H1 (cell line): Measurements from ENCODE around the gene NXN. TPM values are rescaled to one million over a fixed set of nuclear protein-coding genes. Genes with fewer than 3 reads are reported as not detected.

Source experiments
- CTCF ChIA-PET: fragments of 300-600 bp; sonication (Branson Sonifier 250); formaldehyde crosslinking; loops from one replicate; lab custom pipeline; 2021; ENCODE audit not compliant: partially characterized antibody; lab: Charles Lee
- POLR2A ChIA-PET: fragments of 300-600 bp; sonication (Branson Sonifier 250); formaldehyde crosslinking; loops from one replicate; lab custom pipeline; 2021; ENCODE audit warnings: inconsistent platforms; ENCODE audit not compliant: partially characterized antibody; lab: Charles Lee
- DNase-seq, 2 experiments: peaks; one replicate each; pipeline versions ENCODE4 v3.0.0 to v3.0.0-alpha.2; 2010 to 2022; ENCODE audit warnings: low spot score in 2 of 2, low read depth in 1 of 2, mixed read lengths in 1 of 2
- FAIRE-seq: peaks from 2 replicates; lab custom pipeline; 2011; peaks lifted over from hg19 to GRCh38; lab: Jason Lieb, UNC
- H2AFZ ChIP-seq: 2 replicates; pipeline ENCODE4 v1.8.1; 2012; ENCODE audit warnings: low read length, inconsistent platforms
- H2AK5ac ChIP-seq: 2 replicates; pipeline ENCODE4 v1.6.1; 2013; ENCODE audit warnings: low read depth, low read length
- H2BK120ac ChIP-seq: replicated peaks from 2 replicates; pipeline ENCODE3; 2013; ENCODE audit warnings: low read depth, low read length, inconsistent platforms
- H2BK12ac ChIP-seq: 2 replicates; pipeline ENCODE4 v1.6.1; 2013; ENCODE audit warnings: low read depth, low read length
- H2BK15ac ChIP-seq: 2 replicates; pipeline ENCODE4 v1.6.1; 2013; ENCODE audit warnings: low read length
- H2BK20ac ChIP-seq: 2 replicates; pipeline ENCODE4 v1.6.1; 2013; ENCODE audit warnings: low read length
- H2BK5ac ChIP-seq: 2 replicates; pipeline ENCODE4 v1.6.1; 2013; ENCODE audit warnings: low read depth, low read length
- H3K14ac ChIP-seq: 2 replicates; pipeline ENCODE4 v1.6.1; 2013; ENCODE audit warnings: inconsistent platforms; ENCODE audit not compliant: insufficient read length
- H3K18ac ChIP-seq: 2 replicates; pipeline ENCODE4 v1.6.1; 2013; ENCODE audit warnings: low read length; ENCODE audit errors: extremely low read depth
- H3K23ac ChIP-seq: 2 replicates; pipeline ENCODE4 v1.6.1; 2013; ENCODE audit warnings: inconsistent platforms; ENCODE audit not compliant: insufficient read length
- H3K23me2 ChIP-seq: 2 replicates; pipeline ENCODE4 v1.6.1; 2013; ENCODE audit warnings: low read depth, low read length
- H3K27ac ChIP-seq: 2 replicates; pipeline ENCODE4 v1.6.1; 2011; ENCODE audit warnings: low read depth, low read length, inconsistent platforms
- H3K27me3 ChIP-seq, 4 experiments: replicated peaks in 1 of 4; 1 replicate in 1 of 4; 2 replicates in 3 of 4; pipeline versions ENCODE4 v1.6.1 to v1.8.1; 2011 to 2013; ENCODE audit warnings: low read length in 3 of 4, mild to moderate bottlenecking in 3 of 4, inconsistent platforms in 2 of 4, mixed read lengths in 2 of 4, moderate library complexity in 1 of 4; ENCODE audit not compliant: control insufficient read depth in 3 of 4, insufficient read depth in 3 of 4; ENCODE audit errors: extremely low read depth in 1 of 4
- H3K36me3 ChIP-seq, 4 experiments: 2 replicates each; pipeline versions ENCODE4 v1.6.1 to v1.8.1; 2011 to 2013; ENCODE audit warnings: mild to moderate bottlenecking in 4 of 4, low read length in 3 of 4, moderate library complexity in 2 of 4, control low read depth in 1 of 4, inconsistent platforms in 1 of 4; ENCODE audit not compliant: insufficient read depth in 4 of 4, control insufficient read depth in 2 of 4
- H3K4ac ChIP-seq: replicated peaks from 2 replicates; pipeline ENCODE3; 2013; ENCODE audit warnings: low read length, low read depth, mixed read lengths, inconsistent platforms; ENCODE audit not compliant: insufficient read length
- H3K4me1 ChIP-seq, 4 experiments: replicated peaks in 1 of 4; 1 replicate in 1 of 4; 2 replicates in 3 of 4; pipeline versions ENCODE4 v1.6.1 to v1.8.1; 2011 to 2013; ENCODE audit warnings: low read length in 3 of 4, inconsistent platforms in 2 of 4, mixed read lengths in 1 of 4; ENCODE audit not compliant: insufficient read depth in 4 of 4, control insufficient read depth in 3 of 4
- H3K4me2 ChIP-seq, 2 experiments: 2 replicates each; pipeline versions ENCODE4 v1.6.1 to v1.8.1; 2011 to 2013; ENCODE audit warnings: low read depth in 2 of 2, low read length in 2 of 2, control low read depth in 1 of 2, inconsistent platforms in 1 of 2, mild to moderate bottlenecking in 1 of 2; ENCODE audit not compliant: insufficient read depth in 1 of 2
- H3K4me3 ChIP-seq, 4 experiments: fragments of 200-600, 300-600 bp in 1 of 4; sonication (generic), shearing (Covaris generic), sonication (Bioruptor Twin) in 1 of 4; 2 replicates each; pipeline versions ENCODE4 v1.5.1 to v1.8.1; 2011 to 2016; ENCODE audit warnings: low read length in 4 of 4, low read depth in 3 of 4, control low read depth in 2 of 4, inconsistent platforms in 2 of 4, mild to moderate bottlenecking in 2 of 4, mixed read lengths in 1 of 4, moderate library complexity in 1 of 4; ENCODE audit not compliant: insufficient read depth in 2 of 4; ENCODE audit errors: extremely low read depth in 1 of 4
- H3K56ac ChIP-seq: replicated peaks from 2 replicates; pipeline ENCODE3; 2013; ENCODE audit warnings: low read depth, mild to moderate bottlenecking, mixed read lengths, low read length, inconsistent platforms; ENCODE audit not compliant: insufficient read length
- H3K79me1 ChIP-seq: 2 replicates; pipeline ENCODE4 v1.6.1; 2013; ENCODE audit warnings: low read depth, low read length, control low read depth
- H3K79me2 ChIP-seq, 2 experiments: 2 replicates each; pipeline versions ENCODE4 v1.6.1 to v1.8.1; 2012 to 2013; ENCODE audit warnings: low read length in 2 of 2, mild to moderate bottlenecking in 2 of 2, inconsistent platforms in 1 of 2; ENCODE audit not compliant: insufficient read depth in 2 of 2, control insufficient read depth in 1 of 2
- H3K9ac ChIP-seq, 4 experiments: replicated peaks in 1 of 4; 1 replicate in 1 of 4; 2 replicates in 3 of 4; pipeline versions ENCODE4 v1.6.1 to v1.8.1; 2011 to 2013; ENCODE audit warnings: low read depth in 3 of 4, low read length in 3 of 4, control low read depth in 2 of 4, mild to moderate bottlenecking in 2 of 4, moderate library complexity in 2 of 4, inconsistent platforms in 1 of 4; ENCODE audit errors: extremely low read depth in 1 of 4
- H3K9me3 ChIP-seq, 2 experiments: 2 replicates each; pipeline versions ENCODE4 v1.6.1 to v1.8.1; 2012 to 2013; ENCODE audit warnings: mild to moderate bottlenecking in 2 of 2, moderate library complexity in 2 of 2, control low read depth in 1 of 2, inconsistent platforms in 1 of 2, low read depth in 1 of 2, low read length in 1 of 2, mixed read lengths in 1 of 2; ENCODE audit not compliant: insufficient read depth in 2 of 2
- H4K20me1 ChIP-seq, 2 experiments: replicated peaks in 1 of 2; 2 replicates each; pipeline versions ENCODE3 to v1.8.1; 2011 to 2013; ENCODE audit warnings: inconsistent platforms in 2 of 2, low read length in 2 of 2, mild to moderate bottlenecking in 1 of 2; ENCODE audit not compliant: insufficient read depth in 2 of 2, control insufficient read depth in 1 of 2
- H4K5ac ChIP-seq: 2 replicates; pipeline ENCODE4 v1.6.1; 2013; ENCODE audit warnings: low read length, low read depth, mixed read lengths, inconsistent platforms; ENCODE audit not compliant: insufficient read length
- H4K8ac ChIP-seq: 2 replicates; pipeline ENCODE4 v1.8.0; 2013; ENCODE audit warnings: mild to moderate bottlenecking, moderate library complexity, low read length, inconsistent platforms; ENCODE audit not compliant: insufficient read depth; ENCODE audit errors: extremely low read depth
- H4K91ac ChIP-seq: replicated peaks from 2 replicates; pipeline ENCODE3; 2013; ENCODE audit warnings: low read length, mixed read lengths, inconsistent platforms; ENCODE audit not compliant: insufficient read length
- CEBPB ChIP-seq: IDR thresholded peaks from 2 replicates; pipeline ENCODE4 v1.6.1; 2012; ENCODE audit warnings: low read depth, low read length
- CREB1 ChIP-seq: IDR thresholded peaks from 2 replicates; pipeline ENCODE4 v1.6.1; 2012; ENCODE audit warnings: inconsistent platforms
- EZH2 ChIP-seq: fragments of 200-600 bp; sonication (generic); IDR thresholded peaks from 2 replicates; pipeline ENCODE4 v1.7.1; 2012; ENCODE audit warnings: low read depth, mild to moderate bottlenecking, moderate library complexity, low read length, inconsistent platforms; ENCODE audit not compliant: severe bottlenecking
- KDM4A ChIP-seq: IDR thresholded peaks from one replicate; pipeline ENCODE4 v1.7.1; 2012; ENCODE audit warnings: low read depth, mild to moderate bottlenecking, moderate library complexity, low read length, inconsistent platforms; ENCODE audit not compliant: severe bottlenecking
- KDM5A ChIP-seq: fragments of 200-600 bp; IDR thresholded peaks from 2 replicates; pipeline ENCODE4 v1.7.1; 2012; ENCODE audit warnings: mild to moderate bottlenecking, low read length, inconsistent platforms, mixed read lengths
- NRF1 ChIP-seq: IDR thresholded peaks from 2 replicates; pipeline ENCODE4 v1.6.1; 2011; ENCODE audit warnings: mild to moderate bottlenecking, low read depth, low read length, improper control_type of control experiment
- SP2 ChIP-seq: IDR thresholded peaks from 2 replicates; pipeline ENCODE4 v1.6.1; 2012; ENCODE audit warnings: mild to moderate bottlenecking, low read length, inconsistent platforms
- TCF12 ChIP-seq: IDR thresholded peaks from 2 replicates; pipeline ENCODE4 v1.6.1; 2011; ENCODE audit warnings: low read depth, mild to moderate bottlenecking, low read length
- WGBS, 2 experiments: shearing (Covaris generic) in 1 of 2; methylation state at CpG; one replicate each; pipeline versions ENCODE4 v1.1.6 to v1.1.7; 2013 to 2015; ENCODE audit warnings: low lambda C conversion rate in 2 of 2, mixed read lengths in 2 of 2, inconsistent platforms in 1 of 2, low coverage in 1 of 2, missing lambda C conversion rate in 1 of 2; ENCODE audit not compliant: insufficient replicate concordance in 2 of 2, insufficient coverage in 1 of 2, insufficient read length in 1 of 2; ENCODE audit errors: extremely low coverage in 1 of 2, missing lambda C conversion rate in 1 of 2; 5-methylcytosine and 5-hydroxymethylcytosine counted together
- polyA plus RNA-seq, 7 experiments: library from polyadenylated mRNA; depleted of rRNA in 3 of 7; stranded (reverse) in 5 of 7; unstranded in 2 of 7; fragments of >200 nt in 5 of 7; fragments of 200-250 nt in 2 of 7; gene quantifications; 1 replicate in 5 of 7; 2 replicates in 1 of 7; 4 replicates in 1 of 7; pipeline versions ENCODE4 v1.2.1 to v1.2.3, GENCODE V29; 2011 to 2013; ENCODE audit warnings: missing spikeins in 2 of 7, mixed read lengths in 2 of 7
- total RNA-seq: library from RNA; stranded (reverse); fragmentation: NEBNext Ultra II Directional; extraction: Animal tissue kit (Norgen Biotek cat#: 25700); gene quantifications from 2 replicates; pipeline ENCODE4 v1.2.1, GENCODE V29; 2021

Gene NXN
- total and polyA plus RNA-seq, 2 of the 8 experiments (the other 6 are each of a cell fraction or from before 2014, with no cell fraction given), result 94.1 to 107 TPM

DNA sequence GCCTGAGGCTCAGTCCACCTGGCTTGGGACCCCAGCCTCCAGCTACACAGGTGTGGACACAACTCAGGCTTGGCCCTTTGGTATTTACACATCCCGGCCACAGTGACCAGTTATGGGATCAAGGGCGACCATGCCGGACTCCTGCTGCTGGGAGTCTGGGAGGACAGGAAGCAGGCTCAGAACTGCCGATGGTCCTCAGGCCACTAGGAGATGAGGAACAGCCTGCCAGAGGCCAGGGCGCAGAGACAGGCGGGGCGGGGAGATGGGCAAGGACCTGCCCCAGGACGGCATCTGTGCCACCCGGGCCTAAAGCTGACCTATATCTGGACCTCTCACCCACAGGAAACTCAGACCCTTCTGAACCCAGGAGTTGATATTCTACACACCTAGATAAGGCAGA lies 12.5 kb downstream of the NXN start:
- TF ChIP-seq CEBPB (no peak), EZH2 (no peak), NRF1 (no peak), TCF12 (no peak), KDM4A (no peak), KDM5A (no peak), SP2 (no peak), CREB1 (no peak)
- Histone ChIP-seq H2BK12ac (peak overlapping the region; percentile 65; the same call in 1 of the 2 replicates), H4K5ac (no peak overlapping the region), H2BK20ac (no peak overlapping the region), H3K9ac (no peak overlapping the region), H4K91ac (no peak overlapping the region), H3K4me1 (peaks cover 9 to 37% (median 30%) of the 10 kb centered on the region in 4 experiments), H2BK120ac (no peak overlapping the region), H3K18ac (no peak overlapping the region; the same call in 1 of the 2 replicates), H4K8ac (no peak overlapping the region; the same call in 1 of the 2 replicates), H3K4me2 (no peak overlapping the region), H3K79me2 (peaks cover 17 to 89% of the 10 kb centered on the region in 2 experiments), H3K36me3 (no peaks in the 10 kb centered on the region; a peak in 2 of 8 replicates), H3K23ac (no peak overlapping the region), H3K4me3 (no peak overlapping the region), H3K27me3 (no peaks in the 10 kb centered on the region), H2AFZ (no peak overlapping the region), H3K9me3 (no peaks in the 10 kb centered on the region), H2BK15ac (0 out of 2 replicates have a peak overlapping the region, but pooled peaks have one; percentile 46), H3K14ac (no peak overlapping the region), H3K27ac (no peak overlapping the region), H3K23me2 (no peaks in the 10 kb centered on the region), H4K20me1 (peaks cover 7 to 13% of the 10 kb centered on the region in 2 experiments), H2AK5ac (peak overlapping the region; percentile 24; the same call in 1 of the 2 replicates), H3K79me1 (peaks cover 20% of the 10 kb centered on the region), H3K56ac (no peak overlapping the region), H2BK5ac (no peak overlapping the region), H3K4ac (no peak overlapping the region)
- DNase-seq (no peak), FAIRE-seq (no peak)
- ChIA-PET CTCF (interaction anchor here (0.6 to 2.0 kb wide), 5 partner anchors 12 to 158 kb away, joined by 3 to 7 read pairs (median 3); partner anchors contain the start of gene NXN), POLR2A (interaction anchor here (0.9 to 1.4 kb wide), 3 partner anchors 13 to 186 kb away, joined by 3 to 5 read pairs (median 4); partner anchors contain the start of gene NXN)
- WGBS, 2 experiments, result 94% methylated on average over 9 of the region's 9 CpGs; no CpG with 5 or more reads in 1 of the 2 experiments
